ENCODE measurements around the gene ARHGAP44. TPM values are rescaled to one million over a fixed set of nuclear protein-coding genes. Genes with fewer than 3 reads are reported as not detected.

Gene ARHGAP44, protein sequence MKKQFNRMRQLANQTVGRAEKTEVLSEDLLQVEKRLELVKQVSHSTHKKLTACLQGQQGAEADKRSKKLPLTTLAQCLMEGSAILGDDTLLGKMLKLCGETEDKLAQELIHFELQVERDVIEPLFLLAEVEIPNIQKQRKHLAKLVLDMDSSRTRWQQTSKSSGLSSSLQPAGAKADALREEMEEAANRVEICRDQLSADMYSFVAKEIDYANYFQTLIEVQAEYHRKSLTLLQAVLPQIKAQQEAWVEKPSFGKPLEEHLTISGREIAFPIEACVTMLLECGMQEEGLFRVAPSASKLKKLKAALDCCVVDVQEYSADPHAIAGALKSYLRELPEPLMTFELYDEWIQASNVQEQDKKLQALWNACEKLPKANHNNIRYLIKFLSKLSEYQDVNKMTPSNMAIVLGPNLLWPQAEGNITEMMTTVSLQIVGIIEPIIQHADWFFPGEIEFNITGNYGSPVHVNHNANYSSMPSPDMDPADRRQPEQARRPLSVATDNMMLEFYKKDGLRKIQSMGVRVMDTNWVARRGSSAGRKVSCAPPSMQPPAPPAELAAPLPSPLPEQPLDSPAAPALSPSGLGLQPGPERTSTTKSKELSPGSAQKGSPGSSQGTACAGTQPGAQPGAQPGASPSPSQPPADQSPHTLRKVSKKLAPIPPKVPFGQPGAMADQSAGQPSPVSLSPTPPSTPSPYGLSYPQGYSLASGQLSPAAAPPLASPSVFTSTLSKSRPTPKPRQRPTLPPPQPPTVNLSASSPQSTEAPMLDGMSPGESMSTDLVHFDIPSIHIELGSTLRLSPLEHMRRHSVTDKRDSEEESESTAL
- total RNA-seq = 9.9 TPM
- long read RNA-seq, partial matches to known transcripts = 5 of 8 reads
- long read RNA-seq, other reads (novel, unspliced or antisense) = 3 of 8 reads

DNA sequence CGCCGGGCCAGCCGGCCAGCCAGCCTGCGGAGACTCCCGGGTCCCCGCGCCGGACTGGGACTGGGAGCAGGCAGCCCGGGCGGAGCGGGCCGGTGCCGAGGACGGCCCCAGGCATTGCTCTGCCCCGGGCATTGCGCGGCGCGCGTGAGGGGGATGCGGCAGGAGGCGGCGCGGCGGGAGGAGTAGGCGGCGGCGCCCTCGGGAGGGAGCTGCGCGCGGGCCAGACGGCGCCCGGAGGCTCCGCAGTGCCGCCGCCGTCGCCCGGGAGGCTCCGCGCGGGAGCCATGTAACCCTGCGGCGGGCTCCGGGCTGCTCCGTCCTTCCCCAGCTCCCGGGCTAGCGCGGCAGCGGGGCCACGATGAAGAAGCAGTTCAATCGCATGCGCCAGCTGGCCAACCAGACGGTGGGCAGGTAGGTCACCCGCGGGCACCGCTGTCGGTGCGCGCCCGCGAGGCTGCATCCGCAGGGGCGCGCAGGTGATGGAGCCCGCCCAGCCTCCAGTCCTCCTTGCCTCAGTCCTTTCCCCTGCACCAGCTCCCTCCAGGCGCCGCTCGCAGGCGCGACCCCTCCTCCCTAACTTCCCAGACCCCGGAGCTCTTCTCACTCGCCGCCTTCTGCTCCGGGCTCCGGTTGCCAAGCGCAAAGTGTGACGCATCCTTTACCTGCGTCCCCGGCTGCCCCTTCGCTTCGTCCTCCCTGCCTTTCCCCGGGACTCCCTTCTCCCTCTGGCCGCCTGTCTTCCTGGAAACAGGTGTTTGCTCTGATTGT is at the start of gene ARHGAP44:
Gene ARHGAP44, plus strand, starts transcription at position 18 of the 768 bp plus-strand sequence. Its CDS starts 341 bp downstream, at position 359.
- DNase-seq = peak; percentile 85

GRCh38 chr17:12739500-12739899 is 49.8 kb upstream of the ARHGAP44 start:
- ATAC-seq (no peak), DNase-seq (no peak)
- intact Hi-C loops (cut with micrococcal nuclease) = no loop called here

More for the DNA sequence above, at the start of gene ARHGAP44:
- ATAC-seq = peak; percentile 98
- intact Hi-C loops (cut with micrococcal nuclease) = no loop called here

GRCh38 chr17:12743046-12743445 is 46.3 kb upstream of the ARHGAP44 start:
- intact Hi-C loops (cut with micrococcal nuclease) = loop anchor here (5.0 to 10.0 kb wide), 2 partner anchors 76 to 198 kb away; partner anchors contain the start of gene MYOCD
- peak; percentile 5 for ATAC-seq
- no peak for DNase-seq

DNA sequence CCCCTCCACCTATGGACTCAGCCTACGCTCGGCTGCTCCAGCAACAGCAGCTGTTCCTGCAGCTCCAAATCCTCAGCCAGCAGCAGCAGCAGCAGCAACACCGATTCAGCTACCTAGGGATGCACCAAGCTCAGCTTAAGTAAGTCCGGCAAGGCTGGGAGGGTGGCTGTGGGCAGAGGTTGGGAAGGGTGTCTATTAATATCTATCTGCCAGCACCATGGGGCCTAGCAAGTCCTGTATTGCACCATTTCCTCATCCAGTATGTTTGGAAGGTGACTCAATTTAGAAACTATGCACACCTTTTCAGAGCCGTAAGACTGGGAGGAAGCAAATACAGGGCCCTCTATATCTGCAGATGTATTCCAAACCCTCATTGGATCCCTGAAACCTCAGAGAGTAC is 45.0 kb upstream of the ARHGAP44 start:
- intact Hi-C loops (cut with micrococcal nuclease) = loop anchor here (5.0 to 10.0 kb wide), 2 partner anchors 77 to 199 kb away; partner anchors contain the start of gene MYOCD
- DNase-seq = peak; percentile 68
- ATAC-seq = peak; percentile 94

DNA sequence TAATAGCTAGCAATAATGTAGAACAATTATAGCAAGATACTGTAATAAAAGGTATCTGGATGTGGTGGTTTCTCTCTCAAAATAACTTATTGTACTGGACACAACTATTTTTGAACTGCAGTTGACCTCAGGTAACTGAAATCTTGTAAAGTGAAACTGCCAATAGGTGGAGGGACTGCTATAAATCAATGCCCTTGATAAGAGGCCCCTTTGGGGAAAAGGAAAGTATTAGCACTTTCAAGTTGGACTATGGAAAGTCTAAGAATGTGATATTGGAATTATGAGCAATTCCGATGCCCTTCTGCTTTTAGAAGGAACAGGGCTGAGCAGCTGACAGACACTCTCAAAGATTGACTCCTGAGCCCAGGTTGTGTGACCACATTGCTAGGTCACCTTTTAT is 44.5 kb upstream of the ARHGAP44 start:
- DNase-seq (no peak), ATAC-seq (no peak)
- intact Hi-C loops (cut with micrococcal nuclease) = loop anchor here (5.0 to 10.0 kb wide), 2 partner anchors 77 to 200 kb away; partner anchors contain the start of gene MYOCD

GRCh38 chr17:12745486-12745885 is 43.8 kb upstream of the ARHGAP44 start:
- ATAC-seq (no peak), DNase-seq (no peak)
- intact Hi-C loops (cut with micrococcal nuclease) = loop anchor here (10.0 kb wide), 1 partner anchor 201 kb away; no protein-coding TSS in a partner anchor

DNA sequence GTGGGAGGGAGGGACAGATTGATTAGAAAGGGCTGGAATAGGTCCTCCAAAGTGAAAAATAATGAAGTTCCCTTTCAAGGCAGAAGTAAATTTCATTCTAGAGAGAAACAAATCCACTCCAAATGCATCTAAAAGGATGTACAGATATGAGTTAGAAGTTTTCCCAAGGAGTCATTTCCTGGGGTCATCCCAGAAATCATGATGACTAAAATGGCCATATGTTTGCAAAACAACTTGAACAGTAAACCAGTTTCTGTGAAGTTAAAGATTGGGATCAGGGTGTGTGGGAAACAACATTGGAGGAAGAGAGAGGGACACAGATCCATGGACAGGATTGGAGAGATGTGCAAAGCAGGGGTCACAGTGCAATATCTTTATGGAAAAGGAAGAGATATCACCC is 32.5 kb upstream of the ARHGAP44 start:
- ATAC-seq = no peak
- intact Hi-C loops (cut with micrococcal nuclease) = no loop called here

DNA sequence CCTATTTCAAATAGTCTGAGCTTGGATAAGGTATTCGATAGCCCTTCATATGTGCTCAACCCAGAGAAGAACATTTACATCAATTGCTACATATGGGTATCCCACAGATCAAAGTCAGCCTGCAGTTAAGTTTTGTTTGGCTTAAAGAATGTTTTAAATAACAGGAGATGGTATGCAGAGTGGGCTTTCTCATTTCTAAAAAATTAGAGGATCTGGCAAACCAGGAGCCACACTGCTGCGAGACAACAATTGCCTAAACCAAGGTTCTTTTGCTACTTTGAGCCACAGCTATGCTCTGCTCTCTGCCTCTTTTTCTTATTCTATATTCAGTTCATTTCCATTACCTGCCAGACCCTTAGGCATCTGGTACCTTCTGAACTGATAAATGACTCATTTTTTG is 30.2 kb upstream of the ARHGAP44 start:
- ATAC-seq (no peak), DNase-seq (no peak)
- intact Hi-C loops (cut with micrococcal nuclease) = no loop called here

More for the DNA sequence above, 32.5 kb upstream of the ARHGAP44 start:
- DNase-seq = no peak

- ATAC-seq (peak; percentile 87), DNase-seq (no peak)
- intact Hi-C loops (cut with micrococcal nuclease) = no loop called here
Observed at GRCh38 chr17:12765548-12765947, 23.8 kb upstream of the ARHGAP44 start.

DNA sequence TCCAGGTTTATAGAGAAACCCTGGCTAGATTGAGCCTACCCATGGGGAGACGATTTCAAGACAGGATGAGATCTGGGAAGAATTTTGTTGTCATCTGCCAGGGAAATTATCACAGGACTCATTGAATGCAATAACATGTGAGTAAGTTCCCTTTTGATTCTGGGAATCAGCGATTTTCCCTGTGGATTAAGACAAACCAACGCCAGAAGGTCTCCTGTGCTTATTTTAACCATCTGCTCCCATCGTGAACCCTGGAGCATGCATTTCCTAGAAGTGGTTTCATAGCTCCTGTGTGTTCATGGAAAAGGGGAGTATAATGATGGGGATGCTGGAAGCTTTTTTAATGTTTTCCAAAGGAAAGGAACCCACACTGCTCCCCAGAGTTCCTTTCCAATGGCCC is 21.0 kb upstream of the ARHGAP44 start:
- intact Hi-C loops (cut with micrococcal nuclease) = no loop called here

GRCh38 chr17:12769981-12770380 is 19.3 kb upstream of the ARHGAP44 start:
- intact Hi-C loops (cut with micrococcal nuclease) = no loop called here
- no peak for DNase-seq
- ATAC-seq = no peak

More for the DNA sequence above, 21.0 kb upstream of the ARHGAP44 start:
- ATAC-seq (peak; percentile 38), DNase-seq (no peak)

- DNase-seq (no peak), ATAC-seq (no peak)
- intact Hi-C loops (cut with micrococcal nuclease) = no loop called here
Observed at GRCh38 chr17:12773153-12773552, 16.1 kb upstream of the ARHGAP44 start.

DNA sequence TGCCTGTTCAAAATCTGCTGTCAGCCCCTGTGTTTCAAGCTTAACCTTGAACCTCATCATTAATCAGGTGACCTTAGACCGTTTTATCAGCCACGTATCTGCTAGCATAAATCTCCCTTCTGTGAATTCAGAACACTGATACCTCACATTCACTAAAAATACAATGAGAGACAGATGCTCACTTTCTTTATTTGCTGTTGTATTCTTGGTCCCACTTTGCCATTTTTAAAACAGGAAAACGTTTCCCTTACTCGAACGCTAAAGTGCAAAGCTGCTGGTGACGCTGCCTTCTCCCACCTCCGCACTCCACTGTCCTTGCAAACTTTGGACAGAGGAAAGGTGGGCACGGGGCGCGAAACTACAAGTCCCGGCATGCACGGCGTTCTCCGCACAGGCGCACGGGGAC is 220 bp upstream of the ARHGAP44 start:
- intact Hi-C loops (cut with micrococcal nuclease) = no loop called here
- DNase-seq (no peak), ATAC-seq (no peak)

- DNase-seq (no peak), ATAC-seq (peak; percentile 25)
- intact Hi-C loops (cut with micrococcal nuclease) = no loop called here
Observed at GRCh38 chr17:12790249-12791106, 1.2 kb downstream of the ARHGAP44 start.

GRCh38 chr17:12794919-12795532 is 5.7 kb downstream of the ARHGAP44 start:
- intact Hi-C loops (cut with micrococcal nuclease) = no loop called here
- no peak for ATAC-seq
- no peak for DNase-seq

- no peak for ATAC-seq
- no peak for DNase-seq
- intact Hi-C loops (cut with micrococcal nuclease) = no loop called here
Observed at GRCh38 chr17:12800855-12801365, 11.6 kb downstream of the ARHGAP44 start.

- intact Hi-C loops (cut with micrococcal nuclease) = no loop called here
- DNase-seq (no peak), ATAC-seq (no peak)
Observed at GRCh38 chr17:12806630-12807029, 17.3 kb downstream of the ARHGAP44 start.
